Measurements from ENCODE around the gene MAML3. TPM values are rescaled to one million over a fixed set of nuclear protein-coding genes. Genes with fewer than 3 reads are reported as not detected.

The MAML3 gene
- total and polyA plus RNA-seq, 2 experiments from 2014 or later: 1.7 to 6.5 TPM

- DNase-seq (ENCODE audit: low spot score) (no peak), ATAC-seq (no peak)
- H3K27ac Mint-ChIP-seq: no peak overlapping the region
- Histone ChIP-seq H2AFZ (no peak overlapping the region), H3K36me3 (ENCODE audit: insufficient read depth) (no peaks in the 10 kb centered on the region), H3K9me2 (ENCODE audit: insufficient read depth) (no peaks in the 10 kb centered on the region), H3F3A (replicated peaks; ENCODE audit: low read depth) (no peaks in the 10 kb centered on the region), H3K4me3 (no peak overlapping the region), H3K4me1 (ENCODE audit: insufficient read depth) (no peaks in the 10 kb centered on the region), H3K79me2 (replicated peaks; ENCODE audit: insufficient read depth) (no peaks in the 10 kb centered on the region), H3K4me2 (no peak overlapping the region), H3K27ac (ENCODE audit: low read depth) (no peak overlapping the region), H4K20me1 (replicated peaks; ENCODE audit: insufficient read depth) (no peaks in the 10 kb centered on the region), H3K27me3 (ENCODE audit: insufficient read depth) (no peaks in the 10 kb centered on the region)
- H3K9me3 Mint-ChIP-seq: no peaks in the 10 kb centered on the region
- peaks cover 3% of the 10 kb centered on the region for H3K27me3 Mint-ChIP-seq (ENCODE audit: insufficient read depth, low read depth, poor library complexity)
- no peaks in the 10 kb centered on the region for H3K36me3 Mint-ChIP-seq (ENCODE audit: low read depth)
- peaks cover 17% of the 10 kb centered on the region for H3K4me1 Mint-ChIP-seq
- TF ChIP-seq ETS1 (IDR thresholded peaks at IDR 0.05) (no peak), ZNF331 (CRISPR knock-in tag; IDR thresholded peaks at IDR 0.05; ENCODE audit: low read depth) (no peak), CTCF (conservative IDR thresholded peaks at IDR 0.05; ENCODE audit: low read depth in 2 of 2) (no peak)
- TF ChIP-seq, protein P1, sequence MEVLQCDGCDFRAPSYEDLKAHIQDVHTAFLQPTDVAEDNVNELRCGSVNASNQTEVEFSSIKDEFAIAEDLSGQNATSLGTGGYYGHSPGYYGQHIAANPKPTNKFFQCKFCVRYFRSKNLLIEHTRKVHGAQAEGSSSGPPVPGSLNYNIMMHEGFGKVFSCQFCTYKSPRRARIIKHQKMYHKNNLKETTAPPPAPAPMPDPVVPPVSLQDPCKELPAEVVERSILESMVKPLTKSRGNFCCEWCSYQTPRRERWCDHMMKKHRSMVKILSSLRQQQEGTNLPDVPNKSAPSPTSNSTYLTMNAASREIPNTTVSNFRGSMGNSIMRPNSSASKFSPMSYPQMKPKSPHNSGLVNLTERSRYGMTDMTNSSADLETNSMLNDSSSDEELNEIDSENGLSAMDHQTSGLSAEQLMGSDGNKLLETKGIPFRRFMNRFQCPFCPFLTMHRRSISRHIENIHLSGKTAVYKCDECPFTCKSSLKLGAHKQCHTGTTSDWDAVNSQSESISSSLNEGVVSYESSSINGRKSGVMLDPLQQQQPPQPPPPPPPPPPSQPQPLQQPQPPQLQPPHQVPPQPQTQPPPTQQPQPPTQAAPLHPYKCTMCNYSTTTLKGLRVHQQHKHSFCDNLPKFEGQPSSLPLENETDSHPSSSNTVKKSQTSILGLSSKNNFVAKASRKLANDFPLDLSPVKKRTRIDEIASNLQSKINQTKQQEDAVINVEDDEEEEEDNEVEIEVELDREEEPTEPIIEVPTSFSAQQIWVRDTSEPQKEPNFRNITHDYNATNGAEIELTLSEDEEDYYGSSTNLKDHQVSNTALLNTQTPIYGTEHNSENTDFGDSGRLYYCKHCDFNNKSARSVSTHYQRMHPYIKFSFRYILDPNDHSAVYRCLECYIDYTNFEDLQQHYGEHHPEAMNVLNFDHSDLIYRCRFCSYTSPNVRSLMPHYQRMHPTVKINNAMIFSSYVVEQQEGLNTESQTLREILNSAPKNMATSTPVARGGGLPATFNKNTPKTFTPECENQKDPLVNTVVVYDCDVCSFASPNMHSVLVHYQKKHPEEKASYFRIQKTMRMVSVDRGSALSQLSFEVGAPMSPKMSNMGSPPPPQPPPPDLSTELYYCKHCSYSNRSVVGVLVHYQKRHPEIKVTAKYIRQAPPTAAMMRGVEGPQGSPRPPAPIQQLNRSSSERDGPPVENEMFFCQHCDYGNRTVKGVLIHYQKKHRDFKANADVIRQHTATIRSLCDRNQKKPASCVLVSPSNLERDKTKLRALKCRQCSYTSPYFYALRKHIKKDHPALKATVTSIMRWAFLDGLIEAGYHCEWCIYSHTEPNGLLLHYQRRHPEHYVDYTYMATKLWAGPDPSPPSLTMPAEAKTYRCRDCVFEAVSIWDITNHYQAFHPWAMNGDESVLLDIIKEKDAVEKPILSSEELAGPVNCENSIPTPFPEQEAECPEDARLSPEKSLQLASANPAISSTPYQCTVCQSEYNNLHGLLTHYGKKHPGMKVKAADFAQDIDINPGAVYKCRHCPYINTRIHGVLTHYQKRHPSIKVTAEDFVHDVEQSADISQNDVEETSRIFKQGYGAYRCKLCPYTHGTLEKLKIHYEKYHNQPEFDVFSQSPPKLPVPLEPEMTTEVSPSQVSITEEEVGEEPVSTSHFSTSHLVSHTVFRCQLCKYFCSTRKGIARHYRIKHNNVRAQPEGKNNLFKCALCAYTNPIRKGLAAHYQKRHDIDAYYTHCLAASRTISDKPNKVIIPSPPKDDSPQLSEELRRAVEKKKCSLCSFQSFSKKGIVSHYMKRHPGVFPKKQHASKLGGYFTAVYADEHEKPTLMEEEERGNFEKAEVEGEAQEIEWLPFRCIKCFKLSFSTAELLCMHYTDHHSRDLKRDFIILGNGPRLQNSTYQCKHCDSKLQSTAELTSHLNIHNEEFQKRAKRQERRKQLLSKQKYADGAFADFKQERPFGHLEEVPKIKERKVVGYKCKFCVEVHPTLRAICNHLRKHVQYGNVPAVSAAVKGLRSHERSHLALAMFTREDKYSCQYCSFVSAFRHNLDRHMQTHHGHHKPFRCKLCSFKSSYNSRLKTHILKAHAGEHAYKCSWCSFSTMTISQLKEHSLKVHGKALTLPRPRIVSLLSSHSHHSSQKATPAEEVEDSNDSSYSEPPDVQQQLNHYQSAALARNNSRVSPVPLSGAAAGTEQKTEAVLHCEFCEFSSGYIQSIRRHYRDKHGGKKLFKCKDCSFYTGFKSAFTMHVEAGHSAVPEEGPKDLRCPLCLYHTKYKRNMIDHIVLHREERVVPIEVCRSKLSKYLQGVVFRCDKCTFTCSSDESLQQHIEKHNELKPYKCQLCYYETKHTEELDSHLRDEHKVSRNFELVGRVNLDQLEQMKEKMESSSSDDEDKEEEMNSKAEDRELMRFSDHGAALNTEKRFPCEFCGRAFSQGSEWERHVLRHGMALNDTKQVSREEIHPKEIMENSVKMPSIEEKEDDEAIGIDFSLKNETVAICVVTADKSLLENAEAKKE (CRISPR knock-in tag; IDR thresholded peaks at IDR 0.05): no peak
- H3K4me3 Mint-ChIP-seq: no peak overlapping the region
Measured at GRCh38 chr4:139957065-139957464, 196.9 kb downstream of the MAML3 start.
